Adrenal gland (tissue), 12 donors: ENCODE results near the gene PHYH. TPM values are rescaled to one million over a fixed set of nuclear protein-coding genes. Genes with fewer than 3 reads are reported as not detected.

Source experiments
- DNase-seq, 7 donors: peaks; one replicate each; pipeline ENCODE4 v3.0.0-alpha.2; 2019 to 2020
- H3K27ac ChIP-seq, 5 donors: fragments of 200-600 bp; sonication (generic) in 4 of 5; 1 replicate in 3 of 5; 2 replicates in 2 of 5; pipeline versions ENCODE4 v1.5.1 to v1.8.0; 2016 to 2020; ENCODE audit warnings: mild to moderate bottlenecking in 1 of 5
- H3K27me3 ChIP-seq: fragments of 200-600 bp; 2 replicates; pipeline ENCODE4 v1.8.0; 2021
- H3K36me3 ChIP-seq, 2 donors: fragments of 200-600 bp; replicated peaks in 1 of 2; 1 replicate in 1 of 2; 2 replicates in 1 of 2; pipeline versions ENCODE4 v1.5.1 to v1.8.0; 2018 to 2022
- H3K4me1 ChIP-seq, 2 donors: fragments of 200-600 bp; replicated peaks in 1 of 2; 1 replicate in 1 of 2; 2 replicates in 1 of 2; pipeline versions ENCODE4 v1.5.1 to v1.8.0; 2018 to 2021
- H3K4me3 ChIP-seq, 4 donors: fragments of 200-600 bp; sonication (generic) in 3 of 4; one replicate each; pipeline ENCODE4 v1.5.1; 2016 to 2018
- H3K9me3 ChIP-seq, 3 donors: fragments of 200-600 bp; sonication (generic) in 1 of 3; replicated peaks in 1 of 3; 1 replicate in 2 of 3; 2 replicates in 1 of 3; pipeline versions ENCODE4 v1.5.1 to v1.8.0; 2016 to 2021
- CTCF ChIP-seq, 6 experiments: fragments of 450-650 bp in 4 of 6; fragments of 200-600 bp in 2 of 6; sonication (generic) in 1 of 6; IDR thresholded peaks; 1 replicate in 5 of 6; 2 replicates in 1 of 6; pipeline versions ENCODE4 v1.5.1 to v1.8.0; 2016 to 2021; ENCODE audit warnings: antibody characterized with exemption in 6 of 6, mild to moderate bottlenecking in 2 of 6, moderate library complexity in 1 of 6
- POLR2A ChIP-seq, 2 donors: fragments of 450-650 bp; IDR thresholded peaks; one replicate each; pipeline ENCODE4 v1.6.1; 2017; ENCODE audit warnings: antibody characterized with exemption in 2 of 2, mild to moderate bottlenecking in 2 of 2, moderate library complexity in 1 of 2
- WGBS, 4 donors: extraction: QIAGEN DNeasy Blood & Tissue Kit in 2 of 4; methylation state at CpG; one replicate each; pipeline versions ENCODE4 v1.1.5 to v1.1.7; 2013 to 2017; 5-methylcytosine and 5-hydroxymethylcytosine counted together
- intact Hi-C, 2 donors: fragments of 100-400 bp; cut with DNase I; formaldehyde crosslinking; loops; one replicate each; pipeline versions ENCODE4 v1.14.1 to v1.15.0; 2022 to 2023
- polyA plus RNA-seq, 3 donors: library from polyadenylated mRNA; stranded (reverse); fragments of 200-250 nt in 2 of 3; fragments of 350-450 nt in 1 of 3; fragmentation: Illumina TruSeq in 1 of 3; extraction: RNeasy Lipid Tissue Mini Kit (QIAGEN cat#74804) in 1 of 3; gene quantifications; one replicate each; pipeline ENCODE4 v1.2.3, GENCODE V29; 2013 to 2014
- total RNA-seq, 9 donors: library from RNA; depleted of rRNA in 4 of 9; stranded (reverse); fragments of >200 nt in 4 of 9; fragments of 120-200 nt in 1 of 9; fragmentation: NEBNext Ultra II Directional in 1 of 9; extraction: Animal tissue kit (Norgen Biotek cat#: 25700) in 1 of 9; gene quantifications; one replicate each; pipeline versions ENCODE4 v1.1.0 to v1.2.4, GENCODE V29; 2013 to 2023
- donor health status: healthy with polysubstance abuse.
- donor health status: Bipolar disorder and iron deficiency.
- donor health status: DM: yes; HTN: yes; CAD: no.
- donor health status: DM: no; HTN: no; CAD: no.
- donor health status: DM: no; HTN: no; CAD: no.
- donor health status: DM: yes; HTN: yes; CAD: no.

PHYH gene
- total and polyA plus RNA-seq, 12 donors: 44.2 to 140 (median 71.6) TPM

GRCh38 chr10:13233358-13233757 lies 66.5 kb downstream of the PHYH start:
- no peaks in the 10 kb centered on the region for H3K9me3 ChIP-seq

DNA sequence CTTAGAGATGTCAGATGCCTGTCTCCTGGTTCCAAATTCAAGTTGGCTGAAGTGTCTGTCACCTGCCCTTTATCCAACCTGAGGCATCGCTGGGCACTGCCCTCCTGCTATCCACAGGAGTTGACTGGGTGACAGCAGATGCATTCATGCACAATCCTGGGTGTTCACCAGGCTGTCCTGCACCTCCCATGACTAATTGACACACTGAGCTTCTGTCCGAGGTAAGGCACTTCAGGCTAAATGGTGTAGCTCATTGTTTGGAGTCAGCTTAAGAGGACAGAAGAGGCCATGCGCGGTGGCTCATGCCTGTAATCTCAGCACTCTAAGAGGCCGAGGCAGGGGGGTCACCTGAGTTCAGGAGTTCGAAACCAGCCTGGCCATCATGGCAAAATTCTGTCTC lies 68.1 kb downstream of the PHYH start:
- no peak overlapping the region for H3K4me3 ChIP-seq
- TF ChIP-seq POLR2A (IDR thresholded peaks at IDR 0.05): no peak
- TF ChIP-seq CTCF (IDR thresholded peaks at IDR 0.05): no peak
- H3K27ac ChIP-seq: no peak overlapping the region
- H3K9me3 ChIP-seq: no peaks in the 10 kb centered on the region
- WGBS, 4 donors: 83 to 87% (median 84%) methylated on average over 6 of the region's 6 CpGs
- H3K36me3 ChIP-seq: no peaks in the 10 kb centered on the region
- intact Hi-C loops: no loop called here
- DNase-seq: peak in 1 of 7 donors; percentile 13
- H3K27me3 ChIP-seq: no peaks in the 10 kb centered on the region
- H3K4me1 ChIP-seq: no peaks in the 10 kb centered on the region

More at GRCh38 chr10:13233358-13233757, 66.5 kb downstream of the PHYH start:
- intact Hi-C loops: no loop called here
- H3K36me3 ChIP-seq: no peaks in the 10 kb centered on the region
- no peak overlapping the region for H3K27ac ChIP-seq
- H3K27me3 ChIP-seq: no peaks in the 10 kb centered on the region
- WGBS, 4 donors: 37 to 62% (median 51%) methylated on average over 2 to 14 of the region's 14 CpGs
- TF ChIP-seq POLR2A (IDR thresholded peaks at IDR 0.05) (no peak), CTCF (IDR thresholded peaks at IDR 0.05) (no peak)
- H3K4me3 ChIP-seq: no peak overlapping the region
- H3K4me1 ChIP-seq: no peaks in the 10 kb centered on the region
- peak in 1 of 7 donors; percentile 7 for DNase-seq

DNA sequence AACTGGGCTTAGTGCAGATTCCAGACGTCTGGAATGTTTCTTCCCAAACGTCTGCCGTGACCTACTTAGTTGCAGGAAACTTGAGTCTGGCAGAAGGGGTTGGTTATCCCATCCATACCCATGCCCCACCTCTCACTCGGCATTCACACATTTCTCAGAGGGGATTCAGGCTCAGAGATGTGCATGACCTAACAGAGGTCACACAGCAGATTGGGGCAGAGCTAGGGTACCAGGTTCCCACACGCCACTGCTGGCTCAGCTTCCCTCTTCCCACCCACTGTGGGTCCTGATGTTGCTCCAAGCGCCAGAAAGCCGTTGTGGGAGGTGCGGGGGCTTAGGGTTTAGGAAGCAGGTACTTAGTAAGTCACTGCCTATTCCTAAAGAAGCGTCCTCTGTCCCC lies 68.7 kb downstream of the PHYH start:
- WGBS, 4 donors: 62 to 75% (median 67%) methylated on average over 9 of the region's 9 CpGs
- Histone ChIP-seq H3K4me1 (no peaks in the 10 kb centered on the region), H3K27ac (no peak overlapping the region), H3K36me3 (no peaks in the 10 kb centered on the region), H3K9me3 (no peaks in the 10 kb centered on the region), H3K27me3 (no peaks in the 10 kb centered on the region), H3K4me3 (no peak overlapping the region)
- DNase-seq: no peak
- intact Hi-C loops: no loop called here
- no peak for TF ChIP-seq CTCF (IDR thresholded peaks at IDR 0.05)
- no peak for TF ChIP-seq POLR2A (IDR thresholded peaks at IDR 0.05)

Other genes starting within 250 kb of the PHYH start
- gene OPTN, start 199.9 kb downstream of the PHYH start, total RNA-seq: 100 to 1,000 TPM in 5 of 9 donors, 10 to 100 TPM in 4; 77.9 to 148 (median 102) TPM
- gene OPTN, start 199.9 kb downstream of the PHYH start, polyA plus RNA-seq: 10 to 100 TPM; 63.2 to 88.9 (median 69.2) TPM
- gene MCM10, start 138.5 kb downstream of the PHYH start, total RNA-seq: 1 to 10 TPM in 3 of 9 donors, under 1 TPM in 6; 0.17 to 6.6 (median 0.63) TPM
- gene MCM10, start 138.5 kb downstream of the PHYH start, polyA plus RNA-seq: 1 to 10 TPM in 1 of 3 donors, under 1 TPM in 2; 0.08 to 1.5 (median 0.20) TPM
- gene UCMA, start 65.7 kb downstream of the PHYH start, total RNA-seq: not detected
- not detected for gene UCMA, start 65.7 kb downstream of the PHYH start, polyA plus RNA-seq
- 10 to 100 TPM; 25.3 to 76.0 (median 46.1) TPM for gene SEPHS1, start 48.2 kb upstream of the PHYH start, total RNA-seq
- 10 to 100 TPM; 24.5 to 91.1 (median 30.0) TPM for gene SEPHS1, start 48.2 kb upstream of the PHYH start, polyA plus RNA-seq
- gene BEND7, start 228.9 kb upstream of the PHYH start, total RNA-seq: 10 to 100 TPM in 7 of 9 donors, 1 to 10 TPM in 2; 6.7 to 21.5 (median 14.5) TPM
- 10 to 100 TPM in 1 of 3 donors, 1 to 10 TPM in 2; 5.3 to 15.2 (median 6.8) TPM for gene BEND7, start 228.9 kb upstream of the PHYH start, polyA plus RNA-seq